C4-2B (cell line): ENCODE results near the gene STX17.

Source experiments
- H3K27ac ChIP-seq: fragments of 450-650 bp; 2 replicates; pipeline ENCODE4 v1.5.1; 2017
- CTCF ChIP-seq: fragments of 450-650 bp; conservative IDR thresholded peaks from 2 replicates; pipeline ENCODE4 v1.5.1; 2017; ENCODE audit warnings: mild to moderate bottlenecking
- ZFX ChIP-seq: fragments of 450-650 bp; IDR thresholded peaks from 2 replicates; pipeline ENCODE4 v1.6.1; 2017

STX17 gene

GRCh38 chr9:99967457-99967856 is 61.0 kb downstream of the STX17 start:
- TF ChIP-seq ZFX (no peak), CTCF (no peak)
- no peak overlapping the region for H3K27ac ChIP-seq

- no peak for TF ChIP-seq CTCF
- TF ChIP-seq ZFX: no peak
- no peak overlapping the region for H3K27ac ChIP-seq
Observed at GRCh38 chr9:99970481-99970880, 64.0 kb downstream of the STX17 start.

- H3K27ac ChIP-seq: no peak overlapping the region
- no peak for TF ChIP-seq CTCF
- TF ChIP-seq ZFX: no peak
Observed at GRCh38 chr9:99971410-99971809, 65.0 kb downstream of the STX17 start.

GRCh38 chr9:99973455-99973854 is 67.0 kb downstream of the STX17 start:
- TF ChIP-seq CTCF: no peak
- TF ChIP-seq ZFX: no peak
- H3K27ac ChIP-seq: no peak overlapping the region

- TF ChIP-seq ZFX: no peak
- no peak for TF ChIP-seq CTCF
- H3K27ac ChIP-seq: no peak overlapping the region
Observed at GRCh38 chr9:99977033-99977792, 70.8 kb downstream of the STX17 start.

- no peak overlapping the region for H3K27ac ChIP-seq
- TF ChIP-seq ZFX: no peak
- no peak for TF ChIP-seq CTCF
Observed at GRCh38 chr9:99978221-99978620, 71.8 kb downstream of the STX17 start.

GRCh38 chr9:99980598-99980997 is 74.1 kb downstream of the STX17 start:
- no peak for TF ChIP-seq ZFX
- TF ChIP-seq CTCF: no peak
- H3K27ac ChIP-seq: no peak overlapping the region
